ENCODE data around the gene RASSF8.

Gene RASSF8

DNA sequence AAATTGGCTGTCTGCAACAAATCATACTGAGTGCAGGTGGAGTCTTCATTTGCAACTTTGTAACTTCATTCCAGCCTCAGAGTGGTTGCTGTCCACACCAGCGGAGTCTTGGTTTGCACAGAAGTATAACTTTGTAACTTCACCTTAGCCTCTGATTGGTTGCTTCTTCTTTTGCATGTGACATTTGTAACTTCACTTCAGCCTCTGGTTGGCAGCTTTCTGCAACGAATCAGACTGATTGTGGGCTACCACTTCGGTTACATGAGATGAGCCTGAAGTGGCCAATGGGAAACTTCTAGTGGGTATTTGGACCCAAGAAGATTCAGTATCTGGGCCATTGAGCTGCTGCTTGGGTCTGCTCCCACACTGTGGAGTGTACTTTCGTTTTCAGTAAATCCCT, 17.8 kb downstream of the RASSF8 start:
- Histone ChIP-seq H3K27me3 (ENCODE audit: control insufficient read depth in 5 of 5, insufficient read depth in 4 of 5, low read length in 5 of 5) (no peaks in the 10 kb centered on the region), H3K27ac (ENCODE audit: low read depth, low read length) (no peak overlapping the region), H3K36me3 (ENCODE audit: control insufficient read depth in 5 of 5, insufficient read depth in 5 of 5, low read length in 5 of 5) (no peaks in the 10 kb centered on the region), H3K9ac (ENCODE audit: low read length in 5 of 5) (peak overlapping the region in 1 of 5 donors; percentile 9), H3K9me3 (ENCODE audit: control insufficient read depth in 5 of 5, low read length in 5 of 5) (no peaks in the 10 kb centered on the region), H3K4me1 (ENCODE audit: control insufficient read depth in 5 of 5, insufficient read depth in 5 of 5, low read length in 5 of 5) (peaks cover 0 to 16% (median 12%) of the 10 kb centered on the region in 5 donors), H3K4me3 (ENCODE audit: low read depth in 1 of 5, low read length in 5 of 5) (peak overlapping the region; percentile 13 to 53 (median 46))

DNA sequence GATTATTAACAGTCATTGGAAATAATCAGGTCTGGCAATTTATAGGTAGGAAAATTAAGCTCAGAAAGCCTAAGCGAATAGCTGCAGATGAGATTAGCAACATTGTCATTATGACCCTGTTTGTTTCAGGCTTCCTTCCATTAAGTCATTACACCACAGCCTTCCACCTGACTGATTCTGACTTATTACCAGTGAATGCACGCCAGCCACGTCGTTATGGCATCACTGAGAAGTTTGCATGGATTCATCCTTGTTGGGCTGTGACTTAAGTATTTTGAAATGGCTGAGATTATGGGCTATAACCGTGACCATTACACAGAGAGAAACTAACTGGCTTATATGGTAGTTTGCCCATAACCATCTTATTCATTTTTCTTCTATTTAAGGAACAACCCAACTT, 18.6 kb downstream of the RASSF8 start:
- H3K4me3 ChIP-seq (ENCODE audit: low read depth in 1 of 5, low read length in 5 of 5): peak overlapping the region in 4 of 5 donors; percentile 13 to 53 (median 46)
- peaks cover 0 to 12% (median 8%) of the 10 kb centered on the region in 5 donors for H3K4me1 ChIP-seq (ENCODE audit: control insufficient read depth in 5 of 5, insufficient read depth in 5 of 5, low read length in 5 of 5)
- no peaks in the 10 kb centered on the region for H3K27me3 ChIP-seq (ENCODE audit: control insufficient read depth in 5 of 5, insufficient read depth in 4 of 5, low read length in 5 of 5)
- H3K9ac ChIP-seq (ENCODE audit: low read length in 5 of 5): no peak overlapping the region
- H3K27ac ChIP-seq (ENCODE audit: low read depth, low read length): no peak overlapping the region
- no peaks in the 10 kb centered on the region for H3K36me3 ChIP-seq (ENCODE audit: control insufficient read depth in 5 of 5, insufficient read depth in 5 of 5, low read length in 5 of 5)
- H3K9me3 ChIP-seq (ENCODE audit: control insufficient read depth in 5 of 5, low read length in 5 of 5): no peaks in the 10 kb centered on the region

DNA sequence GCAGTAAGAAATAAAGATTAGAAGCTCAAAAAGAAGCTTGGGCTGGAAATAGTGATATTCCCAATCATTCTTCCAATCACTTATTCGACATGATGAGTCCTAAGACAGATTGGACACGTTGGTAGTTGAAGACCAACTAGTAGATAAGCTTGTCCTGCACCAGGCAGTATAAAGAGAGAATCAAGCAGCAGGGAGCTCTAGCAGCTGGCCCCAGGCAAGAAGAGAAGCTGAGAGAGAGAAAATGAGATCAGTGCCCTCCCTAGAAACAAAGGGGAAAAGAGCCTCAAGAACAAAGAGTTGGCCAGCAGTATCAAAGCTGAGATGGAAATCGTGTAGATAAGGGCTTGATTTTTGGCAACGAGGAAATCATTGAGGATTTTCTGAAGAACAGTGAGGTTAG, 20.6 kb downstream of the RASSF8 start:
- Histone ChIP-seq H3K4me1 (ENCODE audit: control insufficient read depth in 5 of 5, insufficient read depth in 5 of 5, low read length in 5 of 5) (peaks cover 0 to 12% (median 8%) of the 10 kb centered on the region in 5 donors), H3K4me3 (ENCODE audit: low read depth in 1 of 5, low read length in 5 of 5) (no peak overlapping the region), H3K36me3 (ENCODE audit: control insufficient read depth in 5 of 5, insufficient read depth in 5 of 5, low read length in 5 of 5) (no peaks in the 10 kb centered on the region), H3K27me3 (ENCODE audit: control insufficient read depth in 5 of 5, insufficient read depth in 4 of 5, low read length in 5 of 5) (no peaks in the 10 kb centered on the region), H3K9ac (ENCODE audit: low read length in 5 of 5) (no peak overlapping the region), H3K9me3 (ENCODE audit: control insufficient read depth in 5 of 5, low read length in 5 of 5) (no peaks in the 10 kb centered on the region), H3K27ac (ENCODE audit: low read depth, low read length) (no peak overlapping the region)

DNA sequence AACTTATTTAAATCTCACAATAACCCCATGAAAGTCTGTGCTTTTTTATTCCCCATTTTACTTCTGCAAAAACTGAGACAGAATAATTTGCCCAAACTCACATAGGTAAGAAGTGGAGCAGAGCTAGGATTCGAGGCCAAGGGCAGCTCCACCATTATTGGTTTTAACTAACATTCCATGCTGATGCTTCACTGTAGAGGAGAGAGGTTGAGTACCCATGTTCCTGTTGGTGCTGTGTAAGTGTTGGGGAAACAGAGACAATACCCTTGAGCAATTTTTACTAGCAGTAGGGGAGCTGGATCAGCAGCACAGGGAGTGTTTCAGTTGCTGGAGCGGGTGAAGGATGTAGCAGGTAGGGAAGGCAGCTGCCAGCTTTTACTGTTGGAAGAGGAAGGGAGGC, 21.1 kb downstream of the RASSF8 start:
- peaks cover 0 to 12% (median 8%) of the 10 kb centered on the region in 5 donors for H3K4me1 ChIP-seq (ENCODE audit: control insufficient read depth in 5 of 5, insufficient read depth in 5 of 5, low read length in 5 of 5)
- H3K27ac ChIP-seq (ENCODE audit: low read depth, low read length): no peak overlapping the region
- no peaks in the 10 kb centered on the region for H3K9me3 ChIP-seq (ENCODE audit: control insufficient read depth in 5 of 5, low read length in 5 of 5)
- H3K27me3 ChIP-seq (ENCODE audit: control insufficient read depth in 5 of 5, insufficient read depth in 4 of 5, low read length in 5 of 5): no peaks in the 10 kb centered on the region
- no peaks in the 10 kb centered on the region for H3K36me3 ChIP-seq (ENCODE audit: control insufficient read depth in 5 of 5, insufficient read depth in 5 of 5, low read length in 5 of 5)
- no peak overlapping the region for H3K4me3 ChIP-seq (ENCODE audit: low read depth in 1 of 5, low read length in 5 of 5)
- no peak overlapping the region for H3K9ac ChIP-seq (ENCODE audit: low read length in 5 of 5)

DNA sequence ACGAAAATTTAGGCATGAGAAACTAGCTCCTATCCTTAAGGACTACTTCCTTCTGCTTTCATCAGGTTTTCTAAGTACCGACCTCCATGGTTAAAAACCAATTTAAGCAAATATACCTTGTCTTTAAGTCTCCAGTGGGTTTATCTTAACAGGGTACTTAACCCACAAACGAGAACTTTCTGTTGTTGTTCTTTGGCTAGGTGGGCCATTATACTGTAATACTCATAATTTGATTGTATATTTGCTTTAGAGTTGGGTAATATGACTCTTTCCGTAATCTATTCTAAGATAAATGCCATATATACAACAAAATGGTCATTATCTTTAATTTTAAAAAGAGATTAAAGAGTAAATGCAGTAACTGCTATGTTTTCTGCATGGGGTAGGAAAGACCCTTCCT, 21.6 kb downstream of the RASSF8 start:
- Histone ChIP-seq H3K27me3 (ENCODE audit: control insufficient read depth in 5 of 5, insufficient read depth in 4 of 5, low read length in 5 of 5) (no peaks in the 10 kb centered on the region), H3K9me3 (ENCODE audit: control insufficient read depth in 5 of 5, low read length in 5 of 5) (no peaks in the 10 kb centered on the region), H3K4me3 (ENCODE audit: low read depth in 1 of 5, low read length in 5 of 5) (no peak overlapping the region), H3K9ac (ENCODE audit: low read length in 5 of 5) (no peak overlapping the region), H3K27ac (ENCODE audit: low read depth, low read length) (no peak overlapping the region), H3K36me3 (ENCODE audit: control insufficient read depth in 5 of 5, insufficient read depth in 5 of 5, low read length in 5 of 5) (no peaks in the 10 kb centered on the region), H3K4me1 (ENCODE audit: control insufficient read depth in 5 of 5, insufficient read depth in 5 of 5, low read length in 5 of 5) (peaks cover 0 to 12% (median 8%) of the 10 kb centered on the region in 5 donors)

DNA sequence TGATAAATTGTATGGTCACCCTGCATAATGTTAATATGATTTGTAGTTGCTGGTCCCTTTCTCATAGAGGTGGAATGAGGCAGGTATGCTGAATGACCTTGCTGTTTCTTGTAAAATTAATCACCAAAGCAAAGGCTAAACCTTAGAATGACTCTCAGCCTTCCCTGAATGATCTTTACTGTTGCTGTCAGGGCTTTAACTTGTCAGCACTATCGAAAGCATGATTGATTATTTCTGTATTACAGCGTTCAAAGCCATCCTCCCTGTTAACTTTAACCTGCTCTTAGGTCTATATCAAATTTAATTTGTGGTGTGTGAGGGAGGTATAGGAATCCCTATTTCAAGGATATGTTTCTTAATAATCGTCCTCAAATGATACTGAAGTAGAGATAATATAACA, 23.1 kb downstream of the RASSF8 start:
- Histone ChIP-seq H3K9me3 (ENCODE audit: control insufficient read depth in 5 of 5, low read length in 5 of 5) (no peaks in the 10 kb centered on the region), H3K36me3 (ENCODE audit: control insufficient read depth in 5 of 5, insufficient read depth in 5 of 5, low read length in 5 of 5) (no peaks in the 10 kb centered on the region), H3K27me3 (ENCODE audit: control insufficient read depth in 5 of 5, insufficient read depth in 4 of 5, low read length in 5 of 5) (no peaks in the 10 kb centered on the region), H3K4me1 (ENCODE audit: control insufficient read depth in 5 of 5, insufficient read depth in 5 of 5, low read length in 5 of 5) (peaks cover 0 to 6% (median 5%) of the 10 kb centered on the region in 5 donors), H3K9ac (ENCODE audit: low read length in 5 of 5) (no peak overlapping the region), H3K4me3 (ENCODE audit: low read depth in 1 of 5, low read length in 5 of 5) (no peak overlapping the region), H3K27ac (ENCODE audit: low read depth, low read length) (no peak overlapping the region)

DNA sequence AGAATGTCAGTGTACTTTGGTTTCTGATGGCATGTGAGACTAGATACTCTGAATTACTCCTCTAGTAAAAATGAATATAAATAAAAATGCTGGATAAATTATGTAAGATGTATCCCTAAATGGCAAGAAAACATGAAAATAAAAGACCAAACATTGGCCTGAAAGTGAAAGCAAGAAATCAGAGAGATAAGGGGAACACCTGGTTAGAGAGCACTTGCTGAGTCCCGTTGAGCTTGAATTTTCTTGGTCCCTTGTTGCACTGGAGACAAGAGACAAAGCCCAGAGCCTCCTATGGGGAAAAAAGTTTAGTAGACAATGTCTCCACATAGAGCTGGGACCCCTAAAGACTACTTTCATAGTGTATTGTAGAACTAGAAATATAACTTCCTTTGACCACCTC, 23.9 kb downstream of the RASSF8 start:
- no peaks in the 10 kb centered on the region for H3K4me1 ChIP-seq (ENCODE audit: control insufficient read depth in 5 of 5, insufficient read depth in 5 of 5, low read length in 5 of 5)
- H3K36me3 ChIP-seq (ENCODE audit: control insufficient read depth in 5 of 5, insufficient read depth in 5 of 5, low read length in 5 of 5): no peaks in the 10 kb centered on the region
- no peak overlapping the region for H3K4me3 ChIP-seq (ENCODE audit: low read depth in 1 of 5, low read length in 5 of 5)
- H3K27ac ChIP-seq (ENCODE audit: low read depth, low read length): no peak overlapping the region
- no peaks in the 10 kb centered on the region for H3K27me3 ChIP-seq (ENCODE audit: control insufficient read depth in 5 of 5, insufficient read depth in 4 of 5, low read length in 5 of 5)
- H3K9ac ChIP-seq (ENCODE audit: low read length in 5 of 5): no peak overlapping the region
- no peaks in the 10 kb centered on the region for H3K9me3 ChIP-seq (ENCODE audit: control insufficient read depth in 5 of 5, low read length in 5 of 5)

DNA sequence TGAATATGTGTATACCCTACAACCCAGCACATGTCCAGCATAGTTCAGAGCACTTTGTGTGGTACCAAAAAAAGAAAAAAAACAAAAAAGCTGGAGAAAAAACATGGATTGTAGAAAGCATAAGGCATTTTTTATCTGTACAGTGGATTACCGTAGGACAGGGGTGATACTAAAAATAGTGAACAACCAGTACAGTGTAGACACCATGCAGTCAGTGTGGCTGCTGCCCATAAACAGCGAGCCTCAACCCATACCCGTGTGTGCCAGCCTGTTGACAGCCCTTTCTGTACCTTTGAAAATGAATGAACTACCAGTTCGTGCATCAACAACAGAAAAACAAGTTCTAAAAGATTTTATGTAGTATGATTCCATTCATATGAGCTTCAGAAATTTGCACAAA, 25.1 kb downstream of the RASSF8 start:
- Histone ChIP-seq H3K27me3 (ENCODE audit: control insufficient read depth in 5 of 5, insufficient read depth in 4 of 5, low read length in 5 of 5) (no peaks in the 10 kb centered on the region), H3K9ac (ENCODE audit: low read length in 5 of 5) (no peak overlapping the region), H3K27ac (ENCODE audit: low read depth, low read length) (no peak overlapping the region), H3K36me3 (ENCODE audit: control insufficient read depth in 5 of 5, insufficient read depth in 5 of 5, low read length in 5 of 5) (no peaks in the 10 kb centered on the region), H3K4me1 (ENCODE audit: control insufficient read depth in 5 of 5, insufficient read depth in 5 of 5, low read length in 5 of 5) (peaks cover 0 to 2% (median 0%) of the 10 kb centered on the region in 5 donors), H3K9me3 (ENCODE audit: control insufficient read depth in 5 of 5, low read length in 5 of 5) (no peaks in the 10 kb centered on the region), H3K4me3 (ENCODE audit: low read depth in 1 of 5, low read length in 5 of 5) (no peak overlapping the region)

DNA sequence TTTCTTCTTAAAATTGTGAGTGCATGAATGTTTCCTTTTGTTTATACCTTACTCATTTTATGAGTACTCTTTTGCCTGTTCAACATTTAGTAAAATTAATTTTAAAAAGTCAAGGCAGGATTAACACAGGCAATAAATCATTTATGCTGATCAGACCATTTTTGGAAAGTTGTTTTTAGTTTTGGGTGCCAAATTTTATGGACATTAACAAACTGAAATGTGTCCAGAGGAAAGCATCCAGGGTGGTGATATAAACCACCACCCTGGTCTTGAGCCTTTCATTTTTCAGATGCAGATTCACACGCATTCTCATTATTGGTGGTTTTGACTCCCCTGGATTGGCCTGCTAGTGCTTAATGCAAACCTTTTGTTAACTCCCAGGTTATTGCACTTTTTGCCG, 26.3 kb downstream of the RASSF8 start:
- Histone ChIP-seq H3K9ac (ENCODE audit: low read length in 5 of 5) (no peak overlapping the region), H3K27me3 (ENCODE audit: control insufficient read depth in 5 of 5, insufficient read depth in 4 of 5, low read length in 5 of 5) (no peaks in the 10 kb centered on the region), H3K4me3 (ENCODE audit: low read depth in 1 of 5, low read length in 5 of 5) (no peak overlapping the region), H3K27ac (ENCODE audit: low read depth, low read length) (no peak overlapping the region), H3K9me3 (ENCODE audit: control insufficient read depth in 5 of 5, low read length in 5 of 5) (no peaks in the 10 kb centered on the region), H3K4me1 (ENCODE audit: control insufficient read depth in 5 of 5, insufficient read depth in 5 of 5, low read length in 5 of 5) (peaks cover 0 to 2% (median 0%) of the 10 kb centered on the region in 5 donors), H3K36me3 (ENCODE audit: control insufficient read depth in 5 of 5, insufficient read depth in 5 of 5, low read length in 5 of 5) (no peaks in the 10 kb centered on the region)

DNA sequence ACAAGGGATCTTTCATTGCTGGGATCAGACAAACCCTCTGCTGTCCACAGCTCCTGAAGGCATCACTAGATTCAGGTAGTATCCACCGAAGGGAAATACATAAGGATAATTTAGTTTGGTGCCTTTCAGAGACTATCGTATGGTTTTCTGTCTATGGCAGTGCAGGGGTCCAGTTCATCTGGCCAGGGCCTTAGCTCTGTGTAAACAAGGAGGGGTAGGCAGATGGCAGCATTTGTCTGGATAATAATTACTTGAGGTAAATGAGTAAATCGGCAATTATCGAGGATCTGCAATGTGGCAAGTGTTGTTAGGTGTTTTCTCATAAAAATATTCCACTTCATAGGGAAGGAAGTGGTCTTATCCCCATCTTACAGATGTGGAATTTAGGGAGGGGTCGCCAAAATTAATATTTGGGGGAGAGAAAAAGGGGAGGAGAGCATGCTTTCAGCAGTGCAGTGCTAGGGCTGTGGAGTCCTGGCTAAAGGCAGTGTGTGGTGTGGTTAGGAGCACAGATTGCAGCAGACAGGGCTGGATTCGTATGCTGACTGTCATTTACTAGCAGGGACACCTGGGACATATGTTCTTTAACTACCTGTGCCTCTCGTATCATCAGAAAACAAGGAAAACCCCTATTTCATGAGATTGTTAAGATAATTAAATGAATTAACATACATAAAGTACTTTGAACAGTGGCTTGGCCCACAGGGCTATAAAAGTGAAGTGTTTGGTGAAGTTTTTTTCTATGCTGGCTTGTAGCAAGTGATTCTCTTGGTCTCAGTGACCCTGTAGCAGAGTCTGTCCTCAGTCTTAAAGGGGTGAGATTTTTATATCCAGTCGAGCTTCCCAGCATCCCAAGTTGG, 27.1 kb downstream of the RASSF8 start:
- peaks cover 0 to 2% (median 0%) of the 10 kb centered on the region in 5 donors for H3K4me1 ChIP-seq (ENCODE audit: control insufficient read depth in 5 of 5, insufficient read depth in 5 of 5, low read length in 5 of 5)

More for the DNA sequence above, 27.1 kb downstream of the RASSF8 start:
- no peak overlapping the region for H3K27ac ChIP-seq (ENCODE audit: low read depth, low read length)
- no peaks in the 10 kb centered on the region for H3K27me3 ChIP-seq (ENCODE audit: control insufficient read depth in 5 of 5, insufficient read depth in 4 of 5, low read length in 5 of 5)
- H3K9ac ChIP-seq (ENCODE audit: low read length in 5 of 5): no peak overlapping the region
- no peak overlapping the region for H3K4me3 ChIP-seq (ENCODE audit: low read depth in 1 of 5, low read length in 5 of 5)
- no peaks in the 10 kb centered on the region for H3K36me3 ChIP-seq (ENCODE audit: control insufficient read depth in 5 of 5, insufficient read depth in 5 of 5, low read length in 5 of 5)
- no peaks in the 10 kb centered on the region for H3K9me3 ChIP-seq (ENCODE audit: control insufficient read depth in 5 of 5, low read length in 5 of 5)

Data from subcutaneous abdominal adipose tissue (tissue), 5 donors.